Mononuclear cell (primary cell): ENCODE measurements around the gene FASTK. TPM values are rescaled to one million over a fixed set of nuclear protein-coding genes. Genes with fewer than 3 reads are reported as not detected.

ENCODE experiments used
- H3K27me3 ChIP-seq: 2 replicates; pipeline ENCODE4 v1.6.0; 2011; ENCODE audit warnings: low read length, control low read depth; ENCODE audit not compliant: insufficient read depth
- H3K4me1 ChIP-seq: 2 replicates; pipeline ENCODE4 v1.5.1; 2011; ENCODE audit warnings: mild to moderate bottlenecking, low read length, control low read depth; ENCODE audit not compliant: insufficient read depth
- H3K4me3 ChIP-seq: 2 replicates; pipeline ENCODE4 v1.5.1; 2011; ENCODE audit warnings: mild to moderate bottlenecking, low read length, moderate library complexity
- H3K9me3 ChIP-seq: 2 replicates; pipeline ENCODE4 v1.5.1; 2011; ENCODE audit warnings: low read depth, mild to moderate bottlenecking, control low read depth, low read length
- total RNA-seq: library from RNA; depleted of rRNA; stranded (reverse); fragments of >200 nt; gene quantifications from one replicate; pipeline ENCODE4 v1.2.3, GENCODE V29; 2012

Gene FASTK
- 33.6 TPM for total RNA-seq

DNA sequence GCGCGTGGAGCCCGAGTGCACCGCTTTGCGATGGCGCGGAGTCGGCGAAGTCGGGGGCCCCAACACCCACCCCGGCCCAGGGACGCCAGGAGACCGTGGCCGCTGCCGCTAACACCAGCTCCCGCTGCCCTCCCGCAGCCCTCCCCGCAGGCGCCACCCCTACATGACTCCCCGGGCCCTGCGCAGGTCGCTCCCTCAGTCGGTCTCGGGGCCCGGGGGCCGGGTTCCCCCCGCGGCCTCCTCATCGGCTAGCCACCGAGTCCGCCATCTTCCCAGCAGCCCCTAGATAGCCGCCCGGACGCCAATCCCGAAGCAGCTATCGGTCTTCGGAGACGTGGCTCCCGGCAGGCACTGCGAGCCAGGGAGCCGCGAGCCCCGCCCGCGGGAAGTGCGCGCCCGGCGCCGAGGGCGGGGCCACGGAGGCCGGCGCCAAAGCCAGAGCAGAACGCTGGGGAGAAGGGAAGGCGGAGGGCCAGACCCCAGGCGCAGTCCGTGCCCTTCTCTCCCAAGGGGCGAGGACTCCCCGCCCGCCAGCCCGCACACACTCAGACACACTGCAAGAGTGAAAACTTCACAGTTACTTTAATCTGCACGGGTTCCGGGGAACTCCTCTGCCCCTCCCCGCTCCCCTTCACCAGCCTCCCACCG is at the start of gene FASTK:
FASTK (minus strand) TSS at position 288 of the 648 bp plus-strand sequence; CDS start at position 245, 43 bp downstream.
- Histone ChIP-seq H3K9me3 (no peaks in the 10 kb centered on the region), H3K27me3 (peaks cover 6% of the 10 kb centered on the region), H3K4me1 (peaks cover 53% of the 10 kb centered on the region), H3K4me3 (peak within 1 kb of the TSS; percentile 83)

- H3K27me3 ChIP-seq, result no peaks in the 10 kb centered on the region
- no peaks in the 10 kb centered on the region for H3K4me1 ChIP-seq
- H3K4me3 ChIP-seq, result no peak overlapping the region
- no peaks in the 10 kb centered on the region for H3K9me3 ChIP-seq
Observed at GRCh38 chr7:151129960-151130591, 49.5 kb upstream of the FASTK start.

DNA sequence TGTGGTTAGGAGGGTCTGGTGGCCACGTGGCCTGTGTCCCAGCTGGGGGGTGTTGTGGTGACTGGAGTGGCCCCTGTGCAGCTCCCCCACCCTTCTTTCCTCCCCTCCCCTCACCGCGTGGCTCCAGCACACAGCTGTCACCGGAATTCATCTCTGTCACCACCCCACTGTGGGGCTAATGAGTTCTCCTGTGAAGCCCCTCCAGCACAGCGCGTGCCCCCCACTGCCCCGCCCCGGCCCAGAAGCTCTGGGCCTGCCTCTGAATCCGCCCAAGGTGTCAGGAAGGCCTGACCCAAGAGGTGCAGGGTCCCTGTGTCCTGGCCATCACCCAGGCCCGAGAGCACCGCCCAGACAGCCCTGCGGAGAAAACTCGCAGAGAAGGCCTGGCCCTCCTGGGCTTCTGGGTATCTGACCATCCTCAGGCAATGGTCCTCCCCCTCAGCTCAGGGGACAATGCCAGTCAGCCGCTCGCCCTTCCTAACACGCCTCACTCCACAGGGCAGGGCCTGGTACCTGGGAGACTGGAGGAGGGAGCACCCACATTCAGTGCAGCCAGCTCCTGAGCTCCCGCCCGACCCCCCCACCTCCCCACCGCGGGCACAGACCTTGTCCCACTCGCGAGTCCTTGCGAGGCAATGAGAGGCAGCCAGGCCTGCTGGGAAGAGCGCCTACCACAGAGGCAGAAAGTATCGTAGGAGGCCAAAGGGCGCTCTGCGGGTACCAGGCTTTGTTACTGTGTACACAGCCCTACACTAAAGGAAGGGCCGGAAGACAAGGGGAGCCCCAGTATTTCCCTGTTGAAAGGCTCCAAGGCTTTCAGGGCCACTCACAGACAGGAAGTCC is 48.7 kb upstream of the FASTK start:
- no peaks in the 10 kb centered on the region for H3K27me3 ChIP-seq
- no peaks in the 10 kb centered on the region for H3K9me3 ChIP-seq
- no peaks in the 10 kb centered on the region for H3K4me1 ChIP-seq
- H3K4me3 ChIP-seq, result no peak overlapping the region

DNA sequence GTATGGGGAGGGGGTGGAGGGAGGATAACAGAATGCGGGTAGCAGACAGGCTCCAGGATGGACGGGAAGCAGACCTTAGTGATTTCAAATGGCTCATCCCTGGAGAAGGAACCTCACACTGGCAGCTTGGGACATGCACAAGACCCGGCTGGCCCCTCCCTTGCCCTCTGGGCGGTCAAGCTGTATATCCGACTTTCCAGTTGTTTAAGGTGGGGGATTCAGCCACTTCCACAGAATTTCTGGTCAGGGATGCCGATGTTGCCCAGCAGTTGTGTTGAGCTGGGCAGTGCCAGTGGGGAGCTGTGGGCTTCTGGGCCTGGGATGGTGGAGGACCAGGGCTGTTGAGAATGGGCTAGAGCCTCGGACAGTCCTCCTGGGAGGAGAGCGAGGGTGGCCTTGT is 48.1 kb upstream of the FASTK start:
- Histone ChIP-seq H3K4me3 (no peak overlapping the region), H3K27me3 (no peaks in the 10 kb centered on the region), H3K4me1 (no peaks in the 10 kb centered on the region), H3K9me3 (no peaks in the 10 kb centered on the region)

DNA sequence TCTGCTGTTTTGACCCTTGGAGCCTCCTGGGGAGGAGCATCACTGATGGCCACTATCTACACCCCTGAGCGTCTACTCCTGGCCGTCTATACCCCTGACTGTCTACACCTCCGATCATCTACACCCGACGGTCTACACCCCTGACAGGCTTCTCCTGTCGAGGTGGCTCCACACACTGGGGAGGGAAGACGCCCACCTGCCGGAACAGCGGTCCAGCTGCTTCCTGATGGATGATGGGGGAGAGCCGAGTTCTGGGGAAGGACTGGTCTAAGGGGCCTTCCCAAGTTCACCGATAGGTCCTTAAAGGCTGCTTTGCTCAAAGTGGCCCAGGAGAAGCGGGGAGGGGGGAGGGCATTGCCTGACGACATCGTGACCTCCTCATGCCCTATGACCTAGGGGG is 47.5 kb upstream of the FASTK start:
- Histone ChIP-seq H3K9me3 (no peaks in the 10 kb centered on the region), H3K27me3 (no peaks in the 10 kb centered on the region), H3K4me1 (no peaks in the 10 kb centered on the region), H3K4me3 (no peak overlapping the region)

DNA sequence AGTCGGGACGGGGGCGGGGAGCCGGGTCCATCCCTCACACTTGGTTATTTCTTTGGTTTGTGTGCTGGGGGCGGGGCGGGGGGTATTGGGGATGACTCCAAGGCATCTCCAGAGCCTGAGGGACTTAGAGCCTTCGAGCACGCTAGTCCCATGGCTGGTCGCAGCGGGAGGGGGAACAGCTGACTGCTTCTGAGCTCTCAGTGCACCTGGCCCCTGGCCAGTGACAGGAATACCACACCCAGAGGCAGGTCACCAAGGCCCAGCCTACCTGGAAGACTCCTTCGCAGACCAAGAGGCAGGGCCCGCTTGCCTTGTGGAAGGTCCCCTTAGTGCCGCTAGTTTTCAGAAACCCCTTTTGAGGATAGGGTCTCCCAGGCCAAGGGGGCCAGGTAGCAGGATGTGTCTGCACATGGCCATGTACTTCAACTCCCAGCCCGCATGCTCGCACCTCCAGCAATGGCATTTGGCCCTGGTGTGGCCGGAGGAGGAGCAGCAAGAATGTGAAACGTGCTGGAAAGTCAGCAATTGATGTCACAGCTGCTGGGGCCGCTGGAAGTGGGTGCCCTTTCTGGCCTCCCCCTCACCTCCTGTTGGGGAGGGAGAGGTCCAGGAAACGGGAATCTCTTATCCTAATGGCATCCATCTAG is 46.0 kb upstream of the FASTK start:
- Histone ChIP-seq H3K27me3 (no peaks in the 10 kb centered on the region), H3K4me3 (no peak overlapping the region), H3K9me3 (no peaks in the 10 kb centered on the region), H3K4me1 (no peaks in the 10 kb centered on the region)

DNA sequence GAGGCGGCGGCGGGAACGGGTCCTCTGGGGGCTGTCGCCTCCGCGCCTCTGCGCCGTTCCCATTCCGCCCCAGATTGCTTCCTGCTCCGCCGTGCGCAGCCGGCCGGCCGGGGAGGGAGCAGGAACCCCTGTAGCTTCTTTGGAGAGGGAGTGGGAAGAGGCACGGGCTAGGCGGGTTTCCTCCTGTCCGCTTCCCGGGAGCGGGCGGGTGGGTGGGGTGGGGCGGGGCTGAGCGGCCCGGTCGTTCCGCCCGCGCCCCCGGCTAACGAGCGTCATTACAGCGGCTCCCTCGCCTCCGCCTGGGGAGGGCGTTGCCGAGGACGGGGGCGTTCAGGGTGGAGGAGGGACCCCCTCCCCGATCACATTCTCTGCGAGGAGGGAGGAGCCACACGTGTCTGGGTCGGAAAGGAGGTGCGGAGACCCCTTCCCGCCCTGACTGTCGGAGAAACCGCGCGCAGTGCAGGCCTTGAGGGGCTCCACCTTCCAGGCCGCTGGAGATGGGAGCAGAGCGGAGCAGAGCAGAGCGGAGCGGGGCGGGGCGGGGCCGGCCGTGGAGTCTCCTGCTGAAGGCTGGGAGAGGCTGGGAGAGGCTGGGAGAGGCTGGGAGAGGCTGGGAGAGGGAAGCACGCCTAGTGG is 45.4 kb upstream of the FASTK start:
- Histone ChIP-seq H3K4me3 (no peak overlapping the region), H3K9me3 (no peaks in the 10 kb centered on the region), H3K4me1 (no peaks in the 10 kb centered on the region), H3K27me3 (no peaks in the 10 kb centered on the region)

GRCh38 chr7:151125470-151125845 is 44.8 kb upstream of the FASTK start:
- Histone ChIP-seq H3K27me3 (no peaks in the 10 kb centered on the region), H3K4me3 (no peak overlapping the region), H3K9me3 (no peaks in the 10 kb centered on the region), H3K4me1 (no peaks in the 10 kb centered on the region)

GRCh38 chr7:151124899-151125399 is 44.3 kb upstream of the FASTK start:
- no peaks in the 10 kb centered on the region for H3K9me3 ChIP-seq
- H3K4me3 ChIP-seq, result no peak overlapping the region

GRCh38 chr7:151124481-151124880 is 43.9 kb upstream of the FASTK start:
- H3K27me3 ChIP-seq, result no peaks in the 10 kb centered on the region
- H3K9me3 ChIP-seq, result no peaks in the 10 kb centered on the region
- H3K4me1 ChIP-seq, result no peaks in the 10 kb centered on the region
- H3K4me3 ChIP-seq, result no peak overlapping the region

More at GRCh38 chr7:151124899-151125399, 44.3 kb upstream of the FASTK start:
- H3K4me1 ChIP-seq, result no peaks in the 10 kb centered on the region
- no peaks in the 10 kb centered on the region for H3K27me3 ChIP-seq

- H3K27me3 ChIP-seq, result no peaks in the 10 kb centered on the region
- H3K4me3 ChIP-seq, result no peak overlapping the region
- no peaks in the 10 kb centered on the region for H3K9me3 ChIP-seq
- no peaks in the 10 kb centered on the region for H3K4me1 ChIP-seq
Observed at GRCh38 chr7:151123822-151124464, 43.3 kb upstream of the FASTK start.

DNA sequence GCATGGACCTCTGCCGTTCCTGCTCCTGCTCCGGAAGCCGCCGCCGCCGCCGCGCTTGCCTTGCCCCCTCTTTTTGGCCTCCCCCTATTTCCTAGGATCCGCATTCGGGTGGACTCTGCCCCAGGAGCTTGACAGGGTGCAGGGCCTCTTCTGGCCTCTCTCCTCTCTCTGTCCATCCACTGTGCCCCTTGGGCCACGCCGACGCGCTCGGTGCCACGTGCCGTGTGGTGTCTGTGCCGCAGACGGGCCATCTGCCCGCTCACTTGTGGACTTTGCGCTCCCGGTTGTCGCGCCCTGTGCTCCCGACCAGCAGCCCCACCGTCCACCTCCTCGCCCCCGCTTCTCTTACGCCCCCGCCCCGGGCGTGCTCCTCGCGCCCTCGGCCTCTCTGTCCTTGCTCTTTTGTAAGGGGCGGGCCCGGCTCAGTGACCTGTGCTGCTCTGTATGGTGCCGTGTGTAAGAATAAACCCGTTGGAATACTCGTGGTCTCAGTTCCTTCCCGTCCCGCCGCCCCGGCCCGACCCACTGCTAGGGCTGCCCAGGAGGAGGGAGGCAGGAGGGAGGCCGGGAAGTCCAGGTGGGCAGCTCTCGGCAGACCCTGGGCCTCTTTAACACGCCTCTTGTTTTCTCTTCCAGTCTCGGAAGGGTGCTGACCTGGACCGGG is 42.7 kb upstream of the FASTK start:
- Histone ChIP-seq H3K27me3 (no peaks in the 10 kb centered on the region), H3K9me3 (no peaks in the 10 kb centered on the region)

GRCh38 chr7:151122796-151123157 is 42.2 kb upstream of the FASTK start:
- no peaks in the 10 kb centered on the region for H3K27me3 ChIP-seq
- H3K9me3 ChIP-seq, result no peaks in the 10 kb centered on the region
- no peaks in the 10 kb centered on the region for H3K4me1 ChIP-seq
- H3K4me3 ChIP-seq, result no peak overlapping the region

More for the DNA sequence above, 42.7 kb upstream of the FASTK start:
- H3K4me1 ChIP-seq, result no peaks in the 10 kb centered on the region
- no peak overlapping the region for H3K4me3 ChIP-seq

DNA sequence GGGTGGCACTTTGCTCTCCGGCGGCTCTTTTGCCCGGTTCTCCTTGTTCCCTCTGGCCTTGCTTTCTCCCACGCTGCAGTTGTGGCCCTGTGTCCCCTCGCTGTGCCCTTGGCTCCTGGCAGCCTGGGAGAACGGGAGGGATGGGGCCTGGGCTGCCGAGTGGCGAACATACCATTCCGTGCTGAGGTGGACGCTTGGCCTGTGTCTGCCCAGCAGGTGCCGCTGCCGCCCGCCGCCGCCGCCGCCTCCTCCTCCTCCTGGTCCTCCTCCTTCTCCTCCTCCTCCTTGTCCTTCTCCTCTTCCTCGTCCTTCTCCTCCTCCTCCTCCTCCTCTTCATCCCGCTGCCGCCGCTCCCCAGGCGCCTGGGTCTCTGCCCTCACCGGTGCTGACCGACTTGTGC is 41.7 kb upstream of the FASTK start:
- Histone ChIP-seq H3K4me1 (no peaks in the 10 kb centered on the region), H3K4me3 (no peak overlapping the region), H3K27me3 (no peaks in the 10 kb centered on the region), H3K9me3 (no peaks in the 10 kb centered on the region)
